GM19240 (cell line): ENCODE results near the gene CDK5RAP2.
"Not testable (repeated sequence)": the region's sequence is repeated elsewhere in the genome, so short reads cannot be mapped to it uniquely, and the experiment has no call there.

ENCODE experiments used
- DNase-seq: peaks from one replicate; pipeline ENCODE4 v3.0.0; 2011; ENCODE audit warnings: low spot score; ENCODE audit not compliant: insufficient read length

The CDK5RAP2 gene

GRCh38 chr9:120515996-120516395 lies 64.0 kb downstream of the CDK5RAP2 start:
- not testable (repeated sequence) for DNase-seq

GRCh38 chr9:120515481-120515880 lies 64.5 kb downstream of the CDK5RAP2 start:
- not testable (repeated sequence) for DNase-seq

GRCh38 chr9:120514405-120514804 lies 65.6 kb downstream of the CDK5RAP2 start:
- DNase-seq: no peak

GRCh38 chr9:120513825-120514396 lies 66.1 kb downstream of the CDK5RAP2 start:
- DNase-seq: no peak

- DNase-seq: no peak
Measured at GRCh38 chr9:120510816-120511215, 69.2 kb downstream of the CDK5RAP2 start.

- DNase-seq: no peak
Measured at GRCh38 chr9:120507936-120508510, 71.9 kb downstream of the CDK5RAP2 start.

- no peak for DNase-seq
Measured at GRCh38 chr9:120505186-120505585, 74.8 kb downstream of the CDK5RAP2 start.

- no peak for DNase-seq
Measured at GRCh38 chr9:120500733-120501132, 79.2 kb downstream of the CDK5RAP2 start.

GRCh38 chr9:120497865-120498264 lies 82.1 kb downstream of the CDK5RAP2 start:
- DNase-seq: not testable (repeated sequence)

- not testable (repeated sequence) for DNase-seq
Measured at GRCh38 chr9:120496438-120496837, 83.5 kb downstream of the CDK5RAP2 start.

- DNase-seq: no peak
Measured at GRCh38 chr9:120490888-120491595, 88.9 kb downstream of the CDK5RAP2 start.

- no peak for DNase-seq
Measured at GRCh38 chr9:120486835-120487234, 93.1 kb downstream of the CDK5RAP2 start.

GRCh38 chr9:120486347-120486746 lies 93.6 kb downstream of the CDK5RAP2 start:
- DNase-seq: no peak

- no peak for DNase-seq
Measured at GRCh38 chr9:120485788-120486187, 94.2 kb downstream of the CDK5RAP2 start.

GRCh38 chr9:120484162-120484561 lies 95.8 kb downstream of the CDK5RAP2 start:
- no peak for DNase-seq

GRCh38 chr9:120482424-120483186 lies 97.4 kb downstream of the CDK5RAP2 start:
- DNase-seq: no peak

- no peak for DNase-seq
Measured at GRCh38 chr9:120481846-120482245, 98.1 kb downstream of the CDK5RAP2 start.

- no peak for DNase-seq
Measured at GRCh38 chr9:120481248-120481647, 98.7 kb downstream of the CDK5RAP2 start.

- no peak for DNase-seq
Measured at GRCh38 chr9:120480707-120481106, 99.3 kb downstream of the CDK5RAP2 start.

- no peak for DNase-seq
Measured at GRCh38 chr9:120478208-120478607, 101.8 kb downstream of the CDK5RAP2 start.

- DNase-seq: peak; percentile 6
Measured at GRCh38 chr9:120477534-120478001, 102.4 kb downstream of the CDK5RAP2 start.

- no peak for DNase-seq
Measured at GRCh38 chr9:120475341-120475740, 104.6 kb downstream of the CDK5RAP2 start.
